Heart right ventricle (tissue), 16 donors: ENCODE results near the gene UBE2G2. TPM values are rescaled to one million over a fixed set of nuclear protein-coding genes. Genes with fewer than 3 reads are reported as not detected.
A peak's percentile ranks its signal among the peaks of the same experiment; 100 is the strongest.

Source experiments
- ATAC-seq, 8 donors: fragments of 200-7000 bp; cut with Tn5 transposase; one replicate each; pipeline ENCODE4 v1.9.1; 2020; ENCODE audit warnings: mild to moderate bottlenecking in 8 of 8, moderate library complexity in 8 of 8, moderate number of reproducible peaks in 1 of 8
- DNase-seq, 2 donors: peaks; one replicate each; pipeline ENCODE4 v3.0.0-alpha.2; 2020
- H3K27ac ChIP-seq, 10 donors: fragments of 200-600 bp; sonication (generic) in 2 of 10; one replicate each; pipeline versions ENCODE4 v1.5.0 to v1.8.0; 2020 to 2022; ENCODE audit warnings: mild to moderate bottlenecking in 3 of 10
- H3K27me3 ChIP-seq, 7 donors: fragments of 200-600 bp; one replicate each; pipeline ENCODE4 v1.8.0; 2021 to 2022; ENCODE audit warnings: mild to moderate bottlenecking in 2 of 7
- H3K36me3 ChIP-seq, 9 donors: fragments of 200-600 bp; sonication (generic) in 1 of 9; one replicate each; pipeline versions ENCODE4 v1.5.0 to v1.8.0; 2020 to 2022; ENCODE audit warnings: mild to moderate bottlenecking in 2 of 9
- H3K4me1 ChIP-seq, 9 donors: fragments of 200-600 bp; sonication (generic) in 1 of 9; one replicate each; pipeline versions ENCODE4 v1.5.0 to v1.8.0; 2020 to 2022; ENCODE audit warnings: mild to moderate bottlenecking in 4 of 9
- H3K4me3 ChIP-seq, 10 donors: fragments of 200-600 bp; sonication (generic) in 2 of 10; one replicate each; pipeline versions ENCODE4 v1.5.0 to v1.8.0; 2020 to 2022; ENCODE audit warnings: mild to moderate bottlenecking in 7 of 10, moderate library complexity in 2 of 10
- H3K9me3 ChIP-seq, 11 donors: fragments of 200-600 bp in 10 of 11; sonication (generic) in 2 of 11; one replicate each; pipeline versions ENCODE4 v1.5.0 to v1.8.0; 2013 to 2022; ENCODE audit warnings: mild to moderate bottlenecking in 2 of 11, control low read depth in 1 of 11, moderate library complexity in 1 of 11
- WGBS, 2 donors: extraction: QIAGEN DNeasy Blood & Tissue Kit; methylation state at CpG; one replicate each; pipeline ENCODE4 v1.1.7; 2013; ENCODE audit warnings: inconsistent platforms in 1 of 2; 5-methylcytosine and 5-hydroxymethylcytosine counted together
- intact Hi-C, 10 donors: fragments of 100-400 bp; cut with DNase I; formaldehyde crosslinking; loops; one replicate each; pipeline versions ENCODE4 v1.11.1 to v1.14.2; 2022
- polyA plus RNA-seq, 2 donors: library from polyadenylated mRNA; stranded (reverse); fragments of 200-250 nt; gene quantifications; one replicate each; pipeline ENCODE4 v1.2.3, GENCODE V29; 2013
- total RNA-seq, 10 donors: library from RNA; stranded (reverse); fragmentation: NEBNext Ultra II Directional in 3 of 10; extraction: Animal tissue kit (Norgen Biotek cat#: 25700) in 3 of 10; gene quantifications; one replicate each; pipeline versions ENCODE4 v1.2.1 to v1.2.4, GENCODE V29; 2021 to 2023
- TF ChIP-seq, protein P1 (sequence below), 9 donors: fragments of 200-600 bp; sonication (generic) in 2 of 9; IDR thresholded peaks; one replicate each; pipeline versions ENCODE4 v1.5.0 to v1.8.0; 2021 to 2022; ENCODE audit warnings: antibody characterized with exemption in 9 of 9, mild to moderate bottlenecking in 5 of 9, moderate library complexity in 1 of 9
- donor health status: Arrhythmogenic right ventricular cardiomyopathy.
- donor health status: ischemic (EF 13 %, LVEDD 7.1; RV severe dilation, severe dysfunction).
- donor health status: healthy with polysubstance abuse.
- donor health status: DM: no; HTN: yes; CAD: no.
- donor health status: DM: no; HTN: no; CAD: no.
- donor health status: ischemic (EF 25% LVEDD 6.9; RV normal size, moderate dysfunction).
- donor health status: ischemic (EF 25% LVEDD 5.7; RV mildly dilated, moderate dysfunction).
- donor health status: healthy.
- donor health status: DM: yes; HTN: yes; CAD: no.
- donor health status: Ischemic cardiomyopathy.
- donor health status: ischemic (EF 35%, LVEDD 5.7; RV mildly dilated, moderate dysfunction).
- donor health status: nonischemic (EF 11% LVEDD 7.7; RV severe dilation, severe dysfunction).
- donor health status: DM: yes; HTN: yes; CAD: no.
- donor health status: PGD.
- donor health status: ischemic (EF 29% LVEDD 5.4; RV normal size, mild dysfunction).
- donor health status: nonischemic (EF 23%, LVEDD 6.1; RV moderate dilation, normal function).

Gene UBE2G2
- total and polyA plus RNA-seq, 12 donors = 39.6 to 89.5 (median 63.2) TPM

- ATAC-seq = no peak
- TF ChIP-seq, protein P1, sequence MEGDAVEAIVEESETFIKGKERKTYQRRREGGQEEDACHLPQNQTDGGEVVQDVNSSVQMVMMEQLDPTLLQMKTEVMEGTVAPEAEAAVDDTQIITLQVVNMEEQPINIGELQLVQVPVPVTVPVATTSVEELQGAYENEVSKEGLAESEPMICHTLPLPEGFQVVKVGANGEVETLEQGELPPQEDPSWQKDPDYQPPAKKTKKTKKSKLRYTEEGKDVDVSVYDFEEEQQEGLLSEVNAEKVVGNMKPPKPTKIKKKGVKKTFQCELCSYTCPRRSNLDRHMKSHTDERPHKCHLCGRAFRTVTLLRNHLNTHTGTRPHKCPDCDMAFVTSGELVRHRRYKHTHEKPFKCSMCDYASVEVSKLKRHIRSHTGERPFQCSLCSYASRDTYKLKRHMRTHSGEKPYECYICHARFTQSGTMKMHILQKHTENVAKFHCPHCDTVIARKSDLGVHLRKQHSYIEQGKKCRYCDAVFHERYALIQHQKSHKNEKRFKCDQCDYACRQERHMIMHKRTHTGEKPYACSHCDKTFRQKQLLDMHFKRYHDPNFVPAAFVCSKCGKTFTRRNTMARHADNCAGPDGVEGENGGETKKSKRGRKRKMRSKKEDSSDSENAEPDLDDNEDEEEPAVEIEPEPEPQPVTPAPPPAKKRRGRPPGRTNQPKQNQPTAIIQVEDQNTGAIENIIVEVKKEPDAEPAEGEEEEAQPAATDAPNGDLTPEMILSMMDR (IDR thresholded peaks at IDR 0.05) = no peak
- H3K27ac ChIP-seq = no peak overlapping the region
- H3K9me3 ChIP-seq = no peaks in the 10 kb centered on the region
- intact Hi-C loops = loop anchor here in 2 of 10 donors (5.0 to 10.0 kb wide), 2 partner anchors 137 to 281 kb away; no protein-coding TSS in a partner anchor
- no peak for DNase-seq
- peaks cover 0 to 55% (median 0%) of the 10 kb centered on the region in 9 donors for H3K36me3 ChIP-seq
- H3K4me1 ChIP-seq = peaks cover 5 to 35% (median 24%) of the 10 kb centered on the region in 9 donors
- H3K4me3 ChIP-seq = no peak overlapping the region
- WGBS, 2 donors = 89 to 93% methylated on average over 11 of the region's 11 CpGs
- H3K27me3 ChIP-seq = no peaks in the 10 kb centered on the region
Observed at GRCh38 chr21:44795342-44795741, 6.3 kb downstream of the UBE2G2 start.

DNA sequence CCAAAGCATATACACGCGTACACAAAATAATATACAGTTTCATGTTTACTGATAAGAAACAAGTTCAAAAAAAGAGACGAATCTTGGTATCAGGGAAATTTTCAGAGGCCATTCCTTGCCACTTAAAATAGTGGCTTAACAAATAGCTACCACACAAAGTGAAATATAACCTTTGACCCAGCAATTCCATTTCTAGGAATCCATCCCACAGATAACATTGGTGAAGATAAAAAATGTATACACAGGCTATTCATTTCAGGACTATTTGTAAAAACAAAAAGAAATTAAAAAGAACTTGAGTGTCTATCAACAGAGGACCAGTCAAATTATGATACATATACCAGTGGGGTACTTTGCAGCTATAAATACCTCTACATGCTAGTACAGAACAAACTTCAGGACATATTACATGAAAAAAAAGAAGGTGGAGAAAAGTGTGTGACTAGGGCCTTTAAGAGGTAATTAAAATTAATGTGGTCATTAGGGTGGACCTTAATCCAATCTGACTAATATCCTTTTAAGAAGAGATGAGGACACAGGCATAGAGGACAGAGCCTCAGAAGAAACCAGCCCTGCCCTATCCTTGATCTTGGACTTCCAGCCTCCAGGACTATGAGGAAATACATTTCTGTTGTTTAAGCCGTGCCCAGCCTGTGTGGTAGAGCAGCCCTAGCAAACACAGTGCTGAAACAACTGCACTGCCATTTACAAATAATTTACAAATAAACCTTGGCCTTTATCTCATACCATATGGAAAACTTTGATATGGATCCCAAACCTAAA, 7.8 kb downstream of the UBE2G2 start:
- intact Hi-C loops = loop anchor here in 6 of 10 donors (5.0 to 10.0 kb wide), 4 partner anchors 276 to 286 kb away; no protein-coding TSS in a partner anchor
- H3K27me3 ChIP-seq = no peaks in the 10 kb centered on the region
- no peak overlapping the region for H3K4me3 ChIP-seq
- peaks cover 5 to 22% (median 12%) of the 10 kb centered on the region in 9 donors for H3K4me1 ChIP-seq
- H3K36me3 ChIP-seq = peaks cover 0 to 55% (median 0%) of the 10 kb centered on the region in 9 donors
- H3K9me3 ChIP-seq = no peaks in the 10 kb centered on the region
- no peak overlapping the region for H3K27ac ChIP-seq
- no peak for ATAC-seq
- 25 to 37% methylated on average over 4 of the region's 4 CpGs for WGBS, 2 donors
- TF ChIP-seq, protein P1 (IDR thresholded peaks at IDR 0.05) = peak in 2 of 9 donors; percentile 4 to 32
- no peak for DNase-seq

GRCh38 chr21:44792702-44793591, 8.7 kb downstream of the UBE2G2 start:
- DNase-seq (peak; percentile 40 to 45), ATAC-seq (peak; percentile 86 to 93 (median 90))
- TF ChIP-seq, protein P1 (IDR thresholded peaks at IDR 0.05) = peak; percentile 66 to 91 (median 82)
- H3K27ac ChIP-seq = no peak overlapping the region
- intact Hi-C loops = loop anchor here in 6 of 10 donors (5.0 to 10.0 kb wide), 4 partner anchors 276 to 286 kb away; no protein-coding TSS in a partner anchor
- peaks cover 5 to 22% (median 12%) of the 10 kb centered on the region in 9 donors for H3K4me1 ChIP-seq
- 17 to 22% methylated on average over 10 of the region's 10 CpGs for WGBS, 2 donors
- no peaks in the 10 kb centered on the region for H3K27me3 ChIP-seq
- H3K36me3 ChIP-seq = peaks cover 0 to 46% (median 0%) of the 10 kb centered on the region in 9 donors
- H3K9me3 ChIP-seq = no peaks in the 10 kb centered on the region
- H3K4me3 ChIP-seq = no peak overlapping the region

- no peaks in the 10 kb centered on the region for H3K9me3 ChIP-seq
- no peak overlapping the region for H3K27ac ChIP-seq
- H3K27me3 ChIP-seq = no peaks in the 10 kb centered on the region
- peaks cover 0 to 41% (median 0%) of the 10 kb centered on the region in 9 donors for H3K36me3 ChIP-seq
- H3K4me3 ChIP-seq = no peak overlapping the region
- H3K4me1 ChIP-seq = peaks cover 5 to 22% (median 12%) of the 10 kb centered on the region in 9 donors
- no peak for ATAC-seq
- TF ChIP-seq, protein P1 (IDR thresholded peaks at IDR 0.05) = no peak
- intact Hi-C loops = loop anchor here in 6 of 10 donors (5.0 to 10.0 kb wide), 4 partner anchors 275 to 285 kb away; no protein-coding TSS in a partner anchor
- no peak for DNase-seq
- 95 to 98% methylated on average over 5 of the region's 5 CpGs for WGBS, 2 donors
Observed at GRCh38 chr21:44791993-44792392, 9.6 kb downstream of the UBE2G2 start.
